OCI-LY3 (cell line): ENCODE data around the gene WDR91.
A peak's percentile ranks its signal among the peaks of the same experiment; 100 is the strongest.

ENCODE experiments used
- H2AFZ ChIP-seq: fragments of 200-600, 300-600 bp; shearing (Covaris generic); 2 replicates; pipeline ENCODE4 v1.6.0; 2014; ENCODE audit warnings: antibody characterized with exemption, low read depth, low read length
- H3K27ac ChIP-seq: fragments of 200-600, 300-600 bp; sonication (generic); 2 replicates; pipeline ENCODE4 v1.5.1; 2014; ENCODE audit warnings: mild to moderate bottlenecking, low read length, moderate library complexity, mixed read lengths
- H3K27me3 ChIP-seq: fragments of 200-600, 300-600 bp; sonication (generic); 2 replicates; pipeline ENCODE4 v1.6.1; 2014; ENCODE audit warnings: low read depth, low read length, mixed read lengths
- H3K36me3 ChIP-seq: fragments of 200-600, 300-600 bp; sonication (generic); replicated peaks from 2 replicates; pipeline ENCODE3; 2014; ENCODE audit warnings: low read depth, low read length, mixed read lengths
- H3K4me1 ChIP-seq: fragments of 300-600, 200-600 bp; sonication (generic); 2 replicates; pipeline ENCODE4 v1.6.1; 2014; ENCODE audit warnings: low read length, mixed read lengths
- H3K4me2 ChIP-seq: fragments of 200-600, 300-600 bp; sonication (generic); 2 replicates; pipeline ENCODE4 v1.6.1; 2014; ENCODE audit warnings: low read length, mixed read lengths
- H3K4me3 ChIP-seq: fragments of 300-600, 200-600 bp; sonication (generic); 2 replicates; pipeline ENCODE4 v1.5.1; 2014; ENCODE audit warnings: antibody characterized with exemption, mild to moderate bottlenecking, low read length, moderate library complexity
- H3K79me2 ChIP-seq: fragments of 300-600, 200-600 bp; shearing (Covaris generic); 2 replicates; pipeline ENCODE4 v1.6.1; 2014; ENCODE audit warnings: mild to moderate bottlenecking, low read length, mixed read lengths
- H3K9ac ChIP-seq: fragments of 300-600, 200-600 bp; shearing (Covaris generic); 2 replicates; pipeline ENCODE4 v1.6.0; 2014; ENCODE audit warnings: mild to moderate bottlenecking, low read length, moderate library complexity
- H3K9me3 ChIP-seq: fragments of 200-600, 300-600 bp; shearing (Covaris generic); 2 replicates; pipeline ENCODE4 v1.6.1; 2014; ENCODE audit warnings: low read length, mixed read lengths; ENCODE audit not compliant: insufficient read depth
- H4K20me1 ChIP-seq: fragments of 200-600, 300-600 bp; sonication (generic); 2 replicates; pipeline ENCODE4 v1.6.1; 2016; ENCODE audit warnings: low read length, mixed read lengths; ENCODE audit not compliant: insufficient read depth
- CTCF ChIP-seq: fragments of 200-600, 300-600 bp; sonication (generic); IDR thresholded peaks from 2 replicates; pipeline ENCODE4 v1.5.1; 2014; ENCODE audit warnings: antibody characterized with exemption, low read length, low read depth
- EZH2phosphoT487 ChIP-seq: fragments of 200-600 bp; shearing (Covaris generic); IDR thresholded peaks from 2 replicates; pipeline ENCODE4 v1.6.1; 2018; ENCODE audit warnings: antibody characterized with exemption, mixed run types, low read depth

The WDR91 gene

GRCh38 chr7:135147341-135147898 lies 63.9 kb downstream of the WDR91 start:
- peak overlapping the region; percentile 68 for H3K4me2 ChIP-seq
- no peaks in the 10 kb centered on the region for H4K20me1 ChIP-seq
- peak overlapping the region; percentile 74 for H3K4me3 ChIP-seq
- H3K79me2 ChIP-seq, result no peaks in the 10 kb centered on the region
- H2AFZ ChIP-seq, result 0 out of 2 replicates have a peak overlapping the region, but pooled peaks have one; percentile 22
- H3K36me3 ChIP-seq, result no peaks in the 10 kb centered on the region
- no peak overlapping the region for H3K27ac ChIP-seq
- no peak for TF ChIP-seq CTCF
- no peak for TF ChIP-seq EZH2phosphoT487
- no peak overlapping the region for H3K9ac ChIP-seq
- peaks cover 46% of the 10 kb centered on the region for H3K4me1 ChIP-seq
- no peaks in the 10 kb centered on the region for H3K9me3 ChIP-seq
- 0 out of 2 replicates have a peak, but pooled peaks cover 7% of the 10 kb centered on the region for H3K27me3 ChIP-seq

GRCh38 chr7:135143885-135144668 lies 67.2 kb downstream of the WDR91 start:
- H3K9me3 ChIP-seq, result no peaks in the 10 kb centered on the region
- no peaks in the 10 kb centered on the region for H4K20me1 ChIP-seq
- no peak overlapping the region for H3K4me2 ChIP-seq
- no peaks in the 10 kb centered on the region for H3K36me3 ChIP-seq
- H3K79me2 ChIP-seq, result no peaks in the 10 kb centered on the region
- no peak overlapping the region for H3K9ac ChIP-seq
- H3K4me3 ChIP-seq, result no peak overlapping the region
- TF ChIP-seq CTCF (no peak), EZH2phosphoT487 (no peak)
- H3K27ac ChIP-seq, result no peak overlapping the region
- H3K4me1 ChIP-seq, result peaks cover 27% of the 10 kb centered on the region
- no peak overlapping the region for H2AFZ ChIP-seq
- 0 out of 2 replicates have a peak, but pooled peaks cover 11% of the 10 kb centered on the region for H3K27me3 ChIP-seq
